Activated CD4-positive, alpha-beta memory T cell treated with anti-CD3 and anti-CD28 coated beads for 36 hours (primary cell): ENCODE data around the gene FEM1B. TPM values are rescaled to one million over a fixed set of nuclear protein-coding genes. Genes with fewer than 3 reads are reported as not detected.
A peak's percentile ranks its signal among the peaks of the same experiment; 100 is the strongest.

Experiments used
- CTCF ChIA-PET: fragments of 350-600 bp; sonication (Branson Sonifier 250); formaldehyde crosslinking; loops from one replicate; lab custom pipeline; 2021; ENCODE audit warnings: antibody characterized with exemption, inconsistent platforms; lab: Charles Lee
- POLR2A ChIA-PET: fragments of 350-600 bp; sonication (Branson Sonifier 250); formaldehyde crosslinking; loops from one replicate; lab custom pipeline; 2021; ENCODE audit warnings: antibody characterized with exemption; lab: Charles Lee
- DNase-seq: peaks from one replicate; pipeline ENCODE4 v3.0.0-alpha.2; 2020
- H3K27ac Mint-ChIP-seq: one replicate; pipeline ENCODE4 v1.8.0; 2021; ENCODE audit warnings: mixed read lengths
- H3K27me3 Mint-ChIP-seq: one replicate; pipeline ENCODE4 v1.8.0; 2021; ENCODE audit warnings: mixed read lengths
- H3K36me3 Mint-ChIP-seq: one replicate; pipeline ENCODE4 v1.8.0; 2021; ENCODE audit warnings: mixed read lengths
- H3K4me1 Mint-ChIP-seq: one replicate; pipeline ENCODE4 v1.8.0; 2021; ENCODE audit warnings: low read depth, mixed read lengths
- H3K4me3 Mint-ChIP-seq: one replicate; pipeline ENCODE4 v1.8.0; 2021; ENCODE audit warnings: mild to moderate bottlenecking, mixed read lengths
- H3K9me3 Mint-ChIP-seq: one replicate; pipeline ENCODE4 v1.8.0; 2021; ENCODE audit warnings: mixed read lengths
- intact Hi-C: fragments of 100-400 bp; cut with micrococcal nuclease; formaldehyde crosslinking; loops from one replicate; pipeline ENCODE4 v1.15.1; 2023
- total RNA-seq, 2 experiments: library from RNA; stranded (reverse); gene quantifications; one replicate each; pipeline ENCODE4 v1.2.3, GENCODE V29; 2021

The FEM1B gene
- total RNA-seq, 2 experiments from 2014 or later = 32.6 to 34.2 TPM

DNA sequence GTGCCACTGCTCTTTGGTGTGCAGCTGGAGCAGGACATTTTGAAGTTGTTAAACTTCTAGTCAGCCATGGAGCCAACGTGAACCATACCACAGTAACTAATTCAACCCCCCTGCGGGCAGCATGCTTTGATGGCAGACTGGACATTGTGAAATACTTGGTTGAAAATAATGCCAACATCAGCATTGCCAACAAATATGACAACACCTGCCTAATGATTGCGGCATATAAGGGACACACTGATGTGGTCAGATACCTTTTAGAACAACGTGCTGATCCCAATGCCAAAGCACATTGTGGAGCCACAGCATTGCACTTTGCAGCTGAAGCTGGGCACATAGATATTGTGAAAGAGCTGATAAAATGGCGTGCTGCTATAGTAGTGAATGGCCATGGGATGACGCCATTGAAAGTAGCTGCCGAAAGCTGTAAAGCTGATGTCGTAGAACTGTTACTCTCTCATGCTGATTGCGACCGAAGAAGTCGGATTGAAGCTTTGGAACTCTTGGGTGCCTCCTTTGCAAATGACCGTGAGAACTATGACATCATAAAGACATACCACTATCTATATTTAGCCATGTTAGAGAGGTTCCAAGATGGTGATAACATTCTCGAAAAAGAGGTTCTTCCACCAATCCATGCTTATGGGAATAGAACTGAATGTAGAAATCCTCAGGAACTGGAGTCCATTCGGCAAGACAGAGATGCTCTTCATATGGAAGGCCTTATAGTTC, 12.2 kb downstream of the FEM1B start:
- Mint-ChIP-seq H3K27ac (no peak overlapping the region), H3K4me3 (no peak overlapping the region), H3K4me1 (peaks cover 61% of the 10 kb centered on the region), H3K9me3 (peaks cover 2% of the 10 kb centered on the region), H3K36me3 (peaks cover 42% of the 10 kb centered on the region), H3K27me3 (no peaks in the 10 kb centered on the region)
- ChIA-PET POLR2A (no interaction called here), CTCF (interaction anchor here (1.0 to 4.4 kb wide), 4 partner anchors 9 to 37 kb away, joined by 3 to 20 read pairs (median 4); partner anchors contain the start of gene FEM1B)
- no peak for DNase-seq
- intact Hi-C loops = no loop called here

GRCh38 chr15:68290715-68291114, 13.2 kb downstream of the FEM1B start:
- Mint-ChIP-seq H3K36me3 (peaks cover 34% of the 10 kb centered on the region), H3K27me3 (no peaks in the 10 kb centered on the region), H3K9me3 (no peaks in the 10 kb centered on the region), H3K4me3 (no peak overlapping the region), H3K4me1 (peaks cover 56% of the 10 kb centered on the region), H3K27ac (no peak overlapping the region)
- ChIA-PET POLR2A (no interaction called here), CTCF (interaction anchor here (1.5 to 4.4 kb wide), 2 partner anchors 11 to 16 kb away, joined by 4 to 20 read pairs; no protein-coding TSS in a partner anchor)
- no peak for DNase-seq
- intact Hi-C loops = no loop called here

DNA sequence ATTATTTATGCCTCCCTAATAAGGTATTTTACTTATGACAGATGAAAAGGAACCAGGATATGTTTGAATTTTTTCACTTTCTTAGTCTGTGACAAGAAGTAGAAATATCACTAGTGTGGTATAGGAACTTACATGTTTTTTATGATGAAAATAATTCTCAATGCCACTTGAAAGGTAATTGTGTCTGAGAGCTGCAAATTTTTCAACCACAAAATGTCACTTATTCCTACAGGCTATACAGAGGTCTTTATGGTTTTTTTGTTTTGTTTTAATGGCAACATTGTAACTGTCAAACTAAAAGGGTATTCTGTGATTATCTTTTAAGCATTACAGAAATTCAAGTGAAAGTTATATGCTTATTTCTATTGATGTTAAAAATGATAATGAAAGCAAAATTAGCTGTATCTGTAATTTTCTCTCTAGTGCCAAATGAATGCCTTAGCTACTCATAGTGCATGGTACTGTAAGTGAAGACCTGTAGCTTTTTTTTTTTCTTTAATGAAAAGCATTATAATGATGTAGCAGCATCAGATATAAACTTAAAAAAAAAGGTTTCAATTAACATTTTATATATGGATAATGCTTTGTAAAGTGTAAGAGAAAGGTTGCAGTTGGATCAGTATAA, 14.7 kb downstream of the FEM1B start:
- intact Hi-C loops = no loop called here
- Mint-ChIP-seq H3K27me3 (no peaks in the 10 kb centered on the region), H3K9me3 (no peaks in the 10 kb centered on the region), H3K4me3 (no peak overlapping the region), H3K4me1 (peaks cover 48% of the 10 kb centered on the region), H3K27ac (no peak overlapping the region), H3K36me3 (peaks cover 30% of the 10 kb centered on the region)
- POLR2A ChIA-PET = interaction anchor here (0.9 to 1.2 kb wide), 2 partner anchors 12 to 15 kb away, joined by 5 to 6 read pairs; partner anchors contain the start of gene FEM1B
- DNase-seq = no peak
- CTCF ChIA-PET = interaction anchor here (0.6 to 4.4 kb wide), 3 partner anchors 14 to 425 kb away, joined by 3 to 20 read pairs (median 5); no protein-coding TSS in a partner anchor

- no peak overlapping the region for H3K4me3 Mint-ChIP-seq
- intact Hi-C loops = no loop called here
- no peaks in the 10 kb centered on the region for H3K27me3 Mint-ChIP-seq
- ChIA-PET CTCF (interaction anchor here (0.9 to 4.4 kb wide), 3 partner anchors 13 to 40 kb away, joined by 3 to 20 read pairs (median 8); no protein-coding TSS in a partner anchor), POLR2A (no interaction called here)
- peaks cover 28% of the 10 kb centered on the region for H3K36me3 Mint-ChIP-seq
- H3K4me1 Mint-ChIP-seq = peaks cover 46% of the 10 kb centered on the region
- no peaks in the 10 kb centered on the region for H3K9me3 Mint-ChIP-seq
- no peak for DNase-seq
- H3K27ac Mint-ChIP-seq = no peak overlapping the region
These were observed 15.4 kb downstream of the FEM1B start for GRCh38 chr15:68292967-68293366.

- Mint-ChIP-seq H3K4me3 (no peak overlapping the region), H3K27ac (no peak overlapping the region), H3K9me3 (no peaks in the 10 kb centered on the region), H3K4me1 (peaks cover 50% of the 10 kb centered on the region), H3K27me3 (no peaks in the 10 kb centered on the region), H3K36me3 (peaks cover 15% of the 10 kb centered on the region)
- intact Hi-C loops = no loop called here
- no peak for DNase-seq
- ChIA-PET CTCF (interaction anchor here (0.9 to 2.2 kb wide), 3 partner anchors 11 to 44 kb away, joined by 3 to 8 read pairs (median 4); no protein-coding TSS in a partner anchor), POLR2A (interaction anchor here (1.4 kb wide), 1 partner anchor 18 kb away, joined by 4 read pairs; the partner anchor contains the start of gene FEM1B)
These were observed 17.7 kb downstream of the FEM1B start for GRCh38 chr15:68295014-68295805.

DNA sequence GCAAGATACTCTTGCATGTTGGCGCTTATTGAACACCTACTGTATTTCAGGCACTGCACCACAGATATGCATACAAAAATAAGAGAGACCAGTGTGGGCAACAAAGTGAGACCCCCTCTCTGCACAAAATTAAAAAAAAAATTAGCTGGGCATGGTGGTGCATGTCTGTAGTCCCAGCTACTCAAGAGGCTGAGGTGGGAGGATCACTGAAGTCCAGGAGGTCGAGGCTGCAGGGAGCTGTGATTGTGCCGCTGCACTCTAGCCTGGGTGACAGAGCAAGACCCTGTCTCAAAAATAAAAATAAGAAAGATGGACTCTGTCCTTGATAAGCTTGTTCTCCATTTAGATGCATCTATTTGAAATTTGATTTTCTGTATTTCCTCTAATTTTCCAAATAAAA, 20.8 kb downstream of the FEM1B start:
- no peaks in the 10 kb centered on the region for H3K27me3 Mint-ChIP-seq
- H3K27ac Mint-ChIP-seq = peak overlapping the region; percentile 64
- DNase-seq = no peak
- peaks cover 28% of the 10 kb centered on the region for H3K4me1 Mint-ChIP-seq
- H3K36me3 Mint-ChIP-seq = peaks cover 4% of the 10 kb centered on the region
- intact Hi-C loops = loop anchor here (2.0 kb wide), 1 partner anchor 20 kb away; no protein-coding TSS in a partner anchor
- CTCF ChIA-PET = interaction anchor here (0.9 to 3.4 kb wide), 5 partner anchors 9 to 627 kb away, joined by 4 to 18 read pairs (median 5); no protein-coding TSS in a partner anchor
- H3K9me3 Mint-ChIP-seq = no peaks in the 10 kb centered on the region
- peak overlapping the region; percentile 59 for H3K4me3 Mint-ChIP-seq
- POLR2A ChIA-PET = interaction anchor here (1.3 kb wide), 1 partner anchor 21 kb away, joined by 6 read pairs; the partner anchor contains the start of gene FEM1B

GRCh38 chr15:68298882-68299381, 21.4 kb downstream of the FEM1B start:
- peak overlapping the region; percentile 59 for H3K4me3 Mint-ChIP-seq
- CTCF ChIA-PET = interaction anchor here (0.9 to 3.4 kb wide), 5 partner anchors 8 to 626 kb away, joined by 4 to 18 read pairs (median 5); no protein-coding TSS in a partner anchor
- no peaks in the 10 kb centered on the region for H3K27me3 Mint-ChIP-seq
- no peaks in the 10 kb centered on the region for H3K9me3 Mint-ChIP-seq
- peaks cover 28% of the 10 kb centered on the region for H3K4me1 Mint-ChIP-seq
- intact Hi-C loops = loop anchor here (2.0 kb wide), 1 partner anchor 20 kb away; no protein-coding TSS in a partner anchor
- POLR2A ChIA-PET = interaction anchor here (1.3 kb wide), 1 partner anchor 21 kb away, joined by 6 read pairs; the partner anchor contains the start of gene FEM1B
- peak overlapping the region; percentile 64 for H3K27ac Mint-ChIP-seq
- peaks cover 3% of the 10 kb centered on the region for H3K36me3 Mint-ChIP-seq
- no peak for DNase-seq

DNA sequence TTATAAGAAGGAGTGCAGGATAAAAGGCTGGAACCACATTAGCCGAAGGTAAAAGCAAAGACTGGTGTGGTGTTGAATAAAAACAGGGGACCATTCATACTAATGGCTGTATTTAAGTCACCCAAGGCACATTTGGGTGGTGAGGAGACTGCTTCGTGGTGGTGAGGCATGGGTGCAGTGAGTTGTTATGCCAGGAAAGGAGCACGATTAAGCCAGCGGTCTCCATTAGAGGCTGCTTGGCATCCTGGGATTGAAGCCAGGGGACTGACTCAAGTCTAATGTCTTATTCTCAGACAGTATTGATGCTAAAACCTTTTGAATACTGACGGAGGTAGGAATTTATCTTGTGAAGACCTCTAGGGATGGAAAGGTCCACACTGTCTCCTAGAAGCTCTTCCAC, 21.9 kb downstream of the FEM1B start:
- peaks cover 25% of the 10 kb centered on the region for H3K4me1 Mint-ChIP-seq
- no peak for DNase-seq
- peak overlapping the region; percentile 28 for H3K4me3 Mint-ChIP-seq
- peaks cover 3% of the 10 kb centered on the region for H3K36me3 Mint-ChIP-seq
- H3K9me3 Mint-ChIP-seq = no peaks in the 10 kb centered on the region
- no peaks in the 10 kb centered on the region for H3K27me3 Mint-ChIP-seq
- intact Hi-C loops = loop anchor here (2.0 kb wide), 1 partner anchor 21 kb away; no protein-coding TSS in a partner anchor
- POLR2A ChIA-PET = no interaction called here
- CTCF ChIA-PET = interaction anchor here (0.7 to 3.4 kb wide), 4 partner anchors 8 to 83 kb away, joined by 3 to 18 read pairs (median 6); no protein-coding TSS in a partner anchor
- H3K27ac Mint-ChIP-seq = peak overlapping the region; percentile 64

- CTCF ChIA-PET = interaction anchor here (0.7 to 2.6 kb wide), 2 partner anchors 47 to 83 kb away, joined by 3 to 7 read pairs; no protein-coding TSS in a partner anchor
- H3K4me3 Mint-ChIP-seq = no peak overlapping the region
- no peak for DNase-seq
- peaks cover 23% of the 10 kb centered on the region for H3K4me1 Mint-ChIP-seq
- no peaks in the 10 kb centered on the region for H3K9me3 Mint-ChIP-seq
- POLR2A ChIA-PET = no interaction called here
- no peak overlapping the region for H3K27ac Mint-ChIP-seq
- intact Hi-C loops = no loop called here
- peaks cover 3% of the 10 kb centered on the region for H3K36me3 Mint-ChIP-seq
- H3K27me3 Mint-ChIP-seq = no peaks in the 10 kb centered on the region
These were observed 22.8 kb downstream of the FEM1B start for GRCh38 chr15:68300115-68300940.

DNA sequence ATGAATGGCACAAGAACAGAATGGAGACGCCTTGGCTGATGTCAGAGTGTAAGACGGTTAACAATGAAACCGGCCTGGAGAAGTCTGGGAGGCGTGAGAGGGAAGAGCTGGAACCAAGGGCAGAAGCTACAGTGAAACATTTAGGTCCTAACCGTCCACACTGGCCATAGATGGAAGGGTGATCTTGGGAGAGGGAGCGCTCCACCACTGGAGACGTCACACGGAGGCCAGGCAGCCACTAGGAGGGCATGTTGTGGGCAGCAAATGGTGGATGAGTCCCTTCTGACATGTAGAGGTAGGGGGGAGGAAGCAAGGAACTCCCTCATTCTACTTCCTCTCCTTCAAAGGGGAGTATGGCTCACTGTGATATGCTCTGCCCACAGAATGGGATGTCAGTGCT, 23.8 kb downstream of the FEM1B start:
- POLR2A ChIA-PET = no interaction called here
- DNase-seq = no peak
- CTCF ChIA-PET = interaction anchor here (1.3 kb wide), 1 partner anchor 48 kb away, joined by 3 read pairs; no protein-coding TSS in a partner anchor
- Mint-ChIP-seq H3K4me3 (no peak overlapping the region), H3K36me3 (peaks cover 2% of the 10 kb centered on the region), H3K9me3 (no peaks in the 10 kb centered on the region), H3K27me3 (peaks cover 2% of the 10 kb centered on the region), H3K27ac (no peak overlapping the region), H3K4me1 (peaks cover 23% of the 10 kb centered on the region)
- intact Hi-C loops = no loop called here
